Measurements from ENCODE around the gene CMTM1. TPM values are rescaled to one million over a fixed set of nuclear protein-coding genes. Genes with fewer than 3 reads are reported as not detected.

CMTM1 gene
- total and polyA plus RNA-seq, 2 experiments from 2014 or later: 1.4 to 1.9 TPM

GRCh38 chr16:66618588-66619375 is 52.5 kb downstream of the CMTM1 start:
- H3K27me3 ChIP-seq (ENCODE audit: insufficient read depth): no peaks in the 10 kb centered on the region
- no peaks in the 10 kb centered on the region for H3K79me2 ChIP-seq (replicated peaks; ENCODE audit: insufficient read depth)
- H3K9me2 ChIP-seq (ENCODE audit: insufficient read depth): no peaks in the 10 kb centered on the region
- no peak overlapping the region for H3K27ac ChIP-seq (ENCODE audit: low read depth)
- H3F3A ChIP-seq (replicated peaks; ENCODE audit: low read depth): no peaks in the 10 kb centered on the region
- no peak for ATAC-seq
- no peak overlapping the region for H3K4me2 ChIP-seq
- Mint-ChIP-seq H3K27me3 (ENCODE audit: insufficient read depth, low read depth, poor library complexity) (no peaks in the 10 kb centered on the region), H3K9me3 (no peaks in the 10 kb centered on the region; the same call in 2 of the 3 replicates), H3K36me3 (ENCODE audit: low read depth) (peaks cover 39% of the 10 kb centered on the region), H3K27ac (no peak overlapping the region), H3K4me1 (peaks cover 24% of the 10 kb centered on the region), H3K4me3 (no peak overlapping the region)
- peaks cover 5% of the 10 kb centered on the region; the same call in 1 of the 2 replicates for H4K20me1 ChIP-seq (replicated peaks; ENCODE audit: insufficient read depth)
- no peaks in the 10 kb centered on the region; the same call in 1 of the 2 replicates for H3K36me3 ChIP-seq (ENCODE audit: insufficient read depth)
- TF ChIP-seq STAT1 (IDR thresholded peaks at IDR 0.05; ENCODE audit: unreplicated experiment): no peak
- TF ChIP-seq POLR2AphosphoS5 (IDR thresholded peaks at IDR 0.05; ENCODE audit: low read depth): no peak
- no peak for TF ChIP-seq JUNB (IDR thresholded peaks at IDR 0.05; ENCODE audit: unreplicated experiment)
- TF ChIP-seq ZNF114 (CRISPR knock-in tag; IDR thresholded peaks at IDR 0.05): no peak
- TF ChIP-seq CREB1 (CRISPR knock-in tag; IDR thresholded peaks at IDR 0.05; ENCODE audit: low read depth): no peak
- no peak for TF ChIP-seq NANOG (IDR thresholded peaks at IDR 0.05; ENCODE audit: borderline replicate concordance)
- no peak for TF ChIP-seq EZH2 (IDR thresholded peaks at IDR 0.05; ENCODE audit: low read depth, unreplicated experiment)
- TF ChIP-seq ZNF462 (CRISPR knock-in tag; IDR thresholded peaks at IDR 0.05): no peak
- no peak for TF ChIP-seq ZNF331 (CRISPR knock-in tag; IDR thresholded peaks at IDR 0.05; ENCODE audit: low read depth)
- no peak for TF ChIP-seq EZH2phosphoT487 (IDR thresholded peaks at IDR 0.05; ENCODE audit: unreplicated experiment)
- TF ChIP-seq REST (IDR thresholded peaks at IDR 0.05; ENCODE audit: unreplicated experiment): no peak
- no peak for TF ChIP-seq CTCF (conservative IDR thresholded peaks at IDR 0.05; ENCODE audit: low read depth in 2 of 2)
- no peak for TF ChIP-seq ETS1 (IDR thresholded peaks at IDR 0.05)
- H3K4me3 ChIP-seq: no peak overlapping the region
- H2AFZ ChIP-seq: no peak overlapping the region
- no peak for DNase-seq (ENCODE audit: low spot score)
- peaks cover 16% of the 10 kb centered on the region for H3K4me1 ChIP-seq (ENCODE audit: insufficient read depth)
